ENCODE measurements around the gene PRPF40A.
A peak's percentile ranks its signal among the peaks of the same experiment; 100 is the strongest.
"Not testable (repeated sequence)": the region's sequence is repeated elsewhere in the genome, so short reads cannot be mapped to it uniquely, and the experiment has no call there.

PRPF40A gene

DNA sequence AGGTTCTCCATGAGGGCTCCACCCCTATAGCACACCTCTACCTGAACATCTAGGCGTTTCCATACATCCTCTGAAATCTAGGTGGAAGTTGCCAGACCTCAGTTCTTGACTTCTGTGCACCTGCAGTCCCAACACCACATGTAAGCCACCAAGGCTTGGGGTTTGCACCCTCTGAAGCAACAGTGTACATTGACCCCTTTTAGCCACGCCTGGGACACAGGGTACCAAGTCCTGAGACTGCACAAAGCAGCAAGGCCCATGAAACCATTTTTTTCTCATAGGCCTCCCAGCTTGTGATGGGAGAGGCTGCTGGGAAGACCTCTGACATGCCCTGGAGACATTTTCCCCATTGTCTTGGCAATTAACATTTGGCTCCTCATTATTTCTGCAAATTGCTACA lies 21.2 kb upstream of the PRPF40A start:
- Histone ChIP-seq H3K9ac (ENCODE audit: low read length) (no peak overlapping the region), H3K79me2 (ENCODE audit: insufficient read depth, low read length) (no peaks in the 10 kb centered on the region), H2AFZ (ENCODE audit: low read length) (no peak overlapping the region), H3F3A (ENCODE audit: insufficient read depth, low read length) (no peaks in the 10 kb centered on the region), H3K9me2 (ENCODE audit: low read depth, low read length) (no peaks in the 10 kb centered on the region), H3K36me3 (ENCODE audit: insufficient read depth, low read length) (peaks cover 51% of the 10 kb centered on the region), H3K4me2 (ENCODE audit: low read length) (no peak overlapping the region), H3K4me1 (ENCODE audit: insufficient read depth, low read length, severe bottlenecking) (no peaks in the 10 kb centered on the region), H3K27ac (ENCODE audit: low read depth, low read length, poor library complexity, severe bottlenecking) (no peak overlapping the region), H4K20me1 (ENCODE audit: insufficient read depth, low read length) (no peaks in the 10 kb centered on the region), H3K4me3 (ENCODE audit: low read depth, low read length, poor library complexity, severe bottlenecking) (no peak overlapping the region), H3K9me3 (ENCODE audit: low read length) (no peaks in the 10 kb centered on the region; the same call in 1 of the 2 replicates), H3K27me3 (ENCODE audit: insufficient read depth, low read length) (no peaks in the 10 kb centered on the region)
- TF ChIP-seq, protein P1, sequence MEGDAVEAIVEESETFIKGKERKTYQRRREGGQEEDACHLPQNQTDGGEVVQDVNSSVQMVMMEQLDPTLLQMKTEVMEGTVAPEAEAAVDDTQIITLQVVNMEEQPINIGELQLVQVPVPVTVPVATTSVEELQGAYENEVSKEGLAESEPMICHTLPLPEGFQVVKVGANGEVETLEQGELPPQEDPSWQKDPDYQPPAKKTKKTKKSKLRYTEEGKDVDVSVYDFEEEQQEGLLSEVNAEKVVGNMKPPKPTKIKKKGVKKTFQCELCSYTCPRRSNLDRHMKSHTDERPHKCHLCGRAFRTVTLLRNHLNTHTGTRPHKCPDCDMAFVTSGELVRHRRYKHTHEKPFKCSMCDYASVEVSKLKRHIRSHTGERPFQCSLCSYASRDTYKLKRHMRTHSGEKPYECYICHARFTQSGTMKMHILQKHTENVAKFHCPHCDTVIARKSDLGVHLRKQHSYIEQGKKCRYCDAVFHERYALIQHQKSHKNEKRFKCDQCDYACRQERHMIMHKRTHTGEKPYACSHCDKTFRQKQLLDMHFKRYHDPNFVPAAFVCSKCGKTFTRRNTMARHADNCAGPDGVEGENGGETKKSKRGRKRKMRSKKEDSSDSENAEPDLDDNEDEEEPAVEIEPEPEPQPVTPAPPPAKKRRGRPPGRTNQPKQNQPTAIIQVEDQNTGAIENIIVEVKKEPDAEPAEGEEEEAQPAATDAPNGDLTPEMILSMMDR (IDR thresholded peaks at IDR 0.05; ENCODE audit: low read length) = no peak
- TF ChIP-seq EZH2 (IDR thresholded peaks at IDR 0.05; ENCODE audit: borderline replicate concordance, low read length) = no peak

DNA sequence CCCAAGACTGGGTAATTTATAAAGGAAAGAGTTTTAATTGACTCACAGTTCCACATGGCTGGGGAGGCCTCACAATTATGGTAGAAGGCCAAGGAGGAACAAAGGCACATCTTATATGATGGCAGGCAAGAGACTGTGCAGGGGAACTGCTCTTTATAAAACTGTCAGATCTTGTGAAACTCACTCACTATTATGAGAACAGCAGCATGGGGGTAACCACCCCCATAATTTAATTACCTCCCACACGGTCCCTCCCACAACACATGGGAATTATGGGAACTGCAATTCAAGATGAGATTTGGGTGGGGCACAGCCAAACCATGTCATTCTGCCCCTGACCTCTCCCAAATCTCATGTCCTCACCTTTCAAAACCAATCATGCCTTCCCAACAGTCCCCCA lies 20.2 kb upstream of the PRPF40A start:
- H3K4me2 ChIP-seq (ENCODE audit: low read length); H3K9ac ChIP-seq (ENCODE audit: low read length); H2AFZ ChIP-seq (ENCODE audit: low read length); H3K79me2 ChIP-seq (ENCODE audit: insufficient read depth, low read length); H3K27me3 ChIP-seq (ENCODE audit: insufficient read depth, low read length); H4K20me1 ChIP-seq (ENCODE audit: insufficient read depth, low read length); H3K9me3 ChIP-seq (ENCODE audit: low read length); H3K9me2 ChIP-seq (ENCODE audit: low read depth, low read length); H3K27ac ChIP-seq (ENCODE audit: low read depth, low read length, poor library complexity, severe bottlenecking); H3K4me1 ChIP-seq (ENCODE audit: insufficient read depth, low read length, severe bottlenecking); H3F3A ChIP-seq (ENCODE audit: insufficient read depth, low read length); H3K4me3 ChIP-seq (ENCODE audit: low read depth, low read length, poor library complexity, severe bottlenecking): not testable (repeated sequence)
- peaks cover 42% of the 10 kb centered on the region for H3K36me3 ChIP-seq (ENCODE audit: insufficient read depth, low read length)

DNA sequence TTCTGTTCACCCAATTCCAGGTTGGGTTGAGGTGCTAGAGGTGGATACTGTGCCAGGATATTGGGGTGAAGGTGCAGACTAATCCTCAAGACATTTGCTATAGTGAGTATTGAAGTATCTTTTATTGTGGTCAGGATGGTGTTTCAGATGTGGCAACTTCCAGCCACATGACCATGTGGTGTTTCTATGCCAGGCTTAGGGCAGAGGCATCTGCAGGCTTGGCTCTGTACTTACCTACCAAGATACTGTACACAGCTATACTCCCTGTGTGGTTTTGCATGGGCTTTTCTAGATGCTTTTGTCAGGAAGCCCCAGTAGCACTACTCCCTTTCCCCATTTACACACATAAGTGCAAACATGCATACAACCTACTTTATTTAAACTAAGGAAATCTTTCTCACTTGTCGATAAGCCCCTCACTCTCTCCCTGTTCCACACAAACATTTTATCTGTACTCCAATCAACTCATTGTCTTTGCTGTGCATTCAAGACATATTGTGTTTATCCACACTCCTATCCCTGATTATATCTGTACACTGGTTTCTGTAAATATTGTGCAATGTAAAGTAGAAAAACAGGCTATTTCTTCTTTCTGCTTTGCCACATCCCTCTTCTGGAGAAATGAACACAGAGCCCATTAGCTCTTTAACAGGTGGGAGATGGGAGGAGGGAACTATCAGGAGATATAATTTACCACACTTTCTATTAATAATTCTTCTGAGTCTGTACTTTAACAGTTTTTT lies 13.5 kb upstream of the PRPF40A start:
- H3K9ac ChIP-seq (ENCODE audit: low read length) = no peak overlapping the region
- peaks cover 38% of the 10 kb centered on the region for H3K36me3 ChIP-seq (ENCODE audit: insufficient read depth, low read length)
- H4K20me1 ChIP-seq (ENCODE audit: insufficient read depth, low read length) = no peaks in the 10 kb centered on the region
- peak overlapping the region; percentile 36 for H3K27ac ChIP-seq (ENCODE audit: low read depth, low read length, poor library complexity, severe bottlenecking)
- no peak overlapping the region for H3K4me3 ChIP-seq (ENCODE audit: low read depth, low read length, poor library complexity, severe bottlenecking)
- H3K27me3 ChIP-seq (ENCODE audit: insufficient read depth, low read length) = no peaks in the 10 kb centered on the region
- no peak for TF ChIP-seq EZH2 (IDR thresholded peaks at IDR 0.05; ENCODE audit: borderline replicate concordance, low read length)
- TF ChIP-seq, protein P1 (IDR thresholded peaks at IDR 0.05; ENCODE audit: low read length) = no peak
- no peak overlapping the region for H2AFZ ChIP-seq (ENCODE audit: low read length)
- no peaks in the 10 kb centered on the region for H3K9me3 ChIP-seq (ENCODE audit: low read length)
- peaks cover 24% of the 10 kb centered on the region for H3K4me1 ChIP-seq (ENCODE audit: insufficient read depth, low read length, severe bottlenecking)
- no peaks in the 10 kb centered on the region for H3K9me2 ChIP-seq (ENCODE audit: low read depth, low read length)
- no peaks in the 10 kb centered on the region for H3F3A ChIP-seq (ENCODE audit: insufficient read depth, low read length)
- H3K79me2 ChIP-seq (ENCODE audit: insufficient read depth, low read length) = peaks cover 18% of the 10 kb centered on the region
- no peak overlapping the region for H3K4me2 ChIP-seq (ENCODE audit: low read length)

DNA sequence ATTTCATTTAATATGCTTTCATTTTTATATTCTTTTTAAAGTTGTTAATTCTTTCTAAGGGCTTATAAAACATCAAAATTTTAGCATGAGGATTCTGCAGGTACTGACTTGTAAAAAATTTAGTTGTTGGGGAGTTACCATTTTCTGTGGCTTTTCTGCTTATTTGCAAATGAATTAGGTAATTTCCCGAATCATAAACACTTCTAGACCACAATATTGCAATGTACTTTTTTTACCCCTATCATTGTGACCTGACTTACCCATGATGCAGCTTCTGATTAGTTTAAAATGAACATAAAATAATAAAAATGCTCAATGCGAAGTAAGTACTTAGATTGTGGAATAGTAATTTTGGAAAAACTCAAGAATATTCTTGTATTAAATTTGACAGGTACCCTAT lies 12.6 kb upstream of the PRPF40A start:
- no peak overlapping the region for H2AFZ ChIP-seq (ENCODE audit: low read length)
- H3K4me2 ChIP-seq (ENCODE audit: low read length) = no peak overlapping the region
- H4K20me1 ChIP-seq (ENCODE audit: insufficient read depth, low read length) = no peaks in the 10 kb centered on the region

More for the DNA sequence above, 12.6 kb upstream of the PRPF40A start:
- Histone ChIP-seq H3K9me3 (ENCODE audit: low read length) (no peaks in the 10 kb centered on the region), H3K4me3 (ENCODE audit: low read depth, low read length, poor library complexity, severe bottlenecking) (no peak overlapping the region), H3K27me3 (ENCODE audit: insufficient read depth, low read length) (no peaks in the 10 kb centered on the region), H3F3A (ENCODE audit: insufficient read depth, low read length) (no peaks in the 10 kb centered on the region), H3K9ac (ENCODE audit: low read length) (no peak overlapping the region), H3K4me1 (ENCODE audit: insufficient read depth, low read length, severe bottlenecking) (peaks cover 24% of the 10 kb centered on the region), H3K36me3 (ENCODE audit: insufficient read depth, low read length) (peaks cover 42% of the 10 kb centered on the region), H3K27ac (ENCODE audit: low read depth, low read length, poor library complexity, severe bottlenecking) (peak overlapping the region; percentile 19), H3K79me2 (ENCODE audit: insufficient read depth, low read length) (peaks cover 25% of the 10 kb centered on the region), H3K9me2 (ENCODE audit: low read depth, low read length) (no peaks in the 10 kb centered on the region)
- TF ChIP-seq EZH2 (IDR thresholded peaks at IDR 0.05; ENCODE audit: borderline replicate concordance, low read length) = no peak
- TF ChIP-seq, protein P1 (IDR thresholded peaks at IDR 0.05; ENCODE audit: low read length) = no peak
